Right lobe of liver (tissue), 6 donors: Measurements from ENCODE around the gene POT1. TPM values are rescaled to one million over a fixed set of nuclear protein-coding genes. Genes with fewer than 3 reads are reported as not detected.

Source experiments
- ATAC-seq, 4 donors: fragments of 200-7000 bp; cut with Tn5 transposase; one replicate each; pipeline ENCODE4 v1.9.1; 2020; ENCODE audit warnings: mild to moderate bottlenecking in 4 of 4, moderate library complexity in 4 of 4
- DNase-seq, 3 donors: peaks; one replicate each; pipeline ENCODE4 v3.0.0-alpha.2; 2020
- H3K27ac ChIP-seq, 3 donors: fragments of 200-600 bp; one replicate each; pipeline ENCODE4 v1.8.0; 2022
- H3K27me3 ChIP-seq, 2 donors: fragments of 200-600 bp; one replicate each; pipeline ENCODE4 v1.8.0; 2022
- H3K36me3 ChIP-seq, 4 donors: fragments of 200-600 bp; sonication (generic) in 1 of 4; one replicate each; pipeline versions ENCODE4 v1.5.1 to v1.8.0; 2017 to 2022; ENCODE audit warnings: control low read depth in 1 of 4
- H3K4me1 ChIP-seq, 4 donors: fragments of 200-600 bp; sonication (generic) in 1 of 4; one replicate each; pipeline versions ENCODE4 v1.5.1 to v1.8.0; 2017 to 2022; ENCODE audit warnings: control low read depth in 1 of 4
- H3K4me3 ChIP-seq, 3 donors: fragments of 200-600 bp; one replicate each; pipeline ENCODE4 v1.8.0; 2022
- H3K9me3 ChIP-seq, 4 donors: fragments of 200-600 bp; sonication (generic) in 1 of 4; one replicate each; pipeline versions ENCODE4 v1.5.1 to v1.8.0; 2017 to 2022; ENCODE audit warnings: control low read depth in 1 of 4
- POLR2A ChIP-seq: fragments of 450-650 bp; IDR thresholded peaks from one replicate; pipeline ENCODE4 v1.6.1; 2017; ENCODE audit warnings: antibody characterized with exemption, mild to moderate bottlenecking
- WGBS: methylation state at CpG from one replicate; pipeline ENCODE4 v1.1.6; 2018; ENCODE audit warnings: low coverage, low lambda C conversion rate; ENCODE audit not compliant: insufficient coverage; ENCODE audit errors: missing lambda C conversion rate; 5-methylcytosine and 5-hydroxymethylcytosine counted together
- intact Hi-C, 2 donors: fragments of 100-400 bp; cut with DNase I; formaldehyde crosslinking; loops; one replicate each; pipeline versions ENCODE4 v1.11.2 to v1.14.1; 2022
- total RNA-seq, 6 experiments: library from RNA; depleted of rRNA in 2 of 6; stranded (reverse); fragments of >200 nt in 2 of 6; fragmentation: NEBNext Ultra II Directional in 3 of 6; extraction: Animal tissue kit (Norgen Biotek cat#: 25700) in 3 of 6; gene quantifications; one replicate each; pipeline versions ENCODE4 v1.1.0 to v1.2.4, GENCODE V29; 2016 to 2023
- TF ChIP-seq, protein P1 (sequence below), 4 donors: fragments of 200-600 bp in 3 of 4; fragments of 450-650 bp in 1 of 4; IDR thresholded peaks; one replicate each; pipeline versions ENCODE4 v1.5.1 to v1.8.0; 2016 to 2022; ENCODE audit warnings: antibody characterized with exemption in 4 of 4, mild to moderate bottlenecking in 2 of 4
- donor health status: DM: no; HTN: yes; CAD: no.
- donor health status: DM: no; HTN: no; CAD: no.
- donor health status: DM: no; HTN: no; CAD: no.
- donor health status: DM: no; HTN: yes; CAD: no.
- donor health status: DM: no; HTN: yes; CAD: no.

POT1 gene
- total RNA-seq, 6 experiments from 2014 or later, result 7.8 to 12.4 (median 10.0) TPM

DNA sequence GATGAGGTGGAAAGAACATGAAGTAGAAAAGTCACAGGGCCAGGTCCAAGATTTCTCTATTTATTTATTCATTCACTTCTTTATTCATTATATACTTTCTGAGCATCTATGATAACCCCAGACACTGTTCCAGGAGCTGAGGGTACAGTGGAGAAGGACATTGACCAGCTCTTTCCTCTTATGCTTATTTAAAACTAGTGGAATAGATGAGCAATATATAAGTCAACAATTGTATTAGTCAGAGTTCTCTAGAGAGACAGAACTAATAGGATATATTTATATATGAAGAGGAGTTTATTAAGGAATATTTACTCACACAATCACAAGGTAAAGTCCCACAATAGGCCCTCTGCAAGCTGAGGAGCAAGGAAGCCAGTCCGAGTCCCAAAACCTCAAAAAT lies 149.0 kb downstream of the POT1 start:
- DNase-seq, result no peak
- no peaks in the 10 kb centered on the region for H3K27me3 ChIP-seq
- intact Hi-C loops, result no loop called here
- no peaks in the 10 kb centered on the region for H3K4me1 ChIP-seq
- TF ChIP-seq, protein P1, sequence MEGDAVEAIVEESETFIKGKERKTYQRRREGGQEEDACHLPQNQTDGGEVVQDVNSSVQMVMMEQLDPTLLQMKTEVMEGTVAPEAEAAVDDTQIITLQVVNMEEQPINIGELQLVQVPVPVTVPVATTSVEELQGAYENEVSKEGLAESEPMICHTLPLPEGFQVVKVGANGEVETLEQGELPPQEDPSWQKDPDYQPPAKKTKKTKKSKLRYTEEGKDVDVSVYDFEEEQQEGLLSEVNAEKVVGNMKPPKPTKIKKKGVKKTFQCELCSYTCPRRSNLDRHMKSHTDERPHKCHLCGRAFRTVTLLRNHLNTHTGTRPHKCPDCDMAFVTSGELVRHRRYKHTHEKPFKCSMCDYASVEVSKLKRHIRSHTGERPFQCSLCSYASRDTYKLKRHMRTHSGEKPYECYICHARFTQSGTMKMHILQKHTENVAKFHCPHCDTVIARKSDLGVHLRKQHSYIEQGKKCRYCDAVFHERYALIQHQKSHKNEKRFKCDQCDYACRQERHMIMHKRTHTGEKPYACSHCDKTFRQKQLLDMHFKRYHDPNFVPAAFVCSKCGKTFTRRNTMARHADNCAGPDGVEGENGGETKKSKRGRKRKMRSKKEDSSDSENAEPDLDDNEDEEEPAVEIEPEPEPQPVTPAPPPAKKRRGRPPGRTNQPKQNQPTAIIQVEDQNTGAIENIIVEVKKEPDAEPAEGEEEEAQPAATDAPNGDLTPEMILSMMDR (IDR thresholded peaks at IDR 0.05), result no peak
- TF ChIP-seq POLR2A, result no peak
- H3K27ac ChIP-seq, result no peak overlapping the region
- 85% methylated on average over 1 of the region's 1 CpG for WGBS
- H3K9me3 ChIP-seq, result no peaks in the 10 kb centered on the region
- no peaks in the 10 kb centered on the region for H3K36me3 ChIP-seq
- H3K4me3 ChIP-seq, result no peak overlapping the region
- ATAC-seq, result no peak

DNA sequence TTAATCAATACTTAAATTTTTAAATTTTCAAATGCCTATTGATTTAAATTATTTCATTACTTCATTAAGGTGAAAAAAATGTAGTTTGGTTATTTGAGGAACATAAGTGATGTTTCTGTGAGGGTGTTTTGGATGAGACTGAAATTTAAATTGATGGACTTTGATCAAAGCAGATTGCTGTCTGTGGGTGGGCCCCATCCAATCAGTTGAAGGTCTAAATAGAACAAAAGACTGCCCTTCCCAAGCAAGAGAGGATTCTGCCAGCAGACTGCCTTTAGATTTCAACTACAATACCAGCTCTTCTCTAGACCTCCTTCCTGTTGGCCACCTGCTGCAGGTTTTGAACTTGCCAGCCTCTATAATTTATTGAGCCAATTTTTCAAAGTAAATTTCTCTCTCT lies 149.6 kb downstream of the POT1 start:
- Histone ChIP-seq H3K9me3 (no peaks in the 10 kb centered on the region), H3K27me3 (no peaks in the 10 kb centered on the region), H3K27ac (no peak overlapping the region), H3K4me1 (no peaks in the 10 kb centered on the region), H3K36me3 (no peaks in the 10 kb centered on the region), H3K4me3 (no peak overlapping the region)
- no peak for DNase-seq
- TF ChIP-seq, protein P1 (IDR thresholded peaks at IDR 0.05), result no peak
- TF ChIP-seq POLR2A, result no peak
- intact Hi-C loops, result no loop called here
- ATAC-seq, result no peak

DNA sequence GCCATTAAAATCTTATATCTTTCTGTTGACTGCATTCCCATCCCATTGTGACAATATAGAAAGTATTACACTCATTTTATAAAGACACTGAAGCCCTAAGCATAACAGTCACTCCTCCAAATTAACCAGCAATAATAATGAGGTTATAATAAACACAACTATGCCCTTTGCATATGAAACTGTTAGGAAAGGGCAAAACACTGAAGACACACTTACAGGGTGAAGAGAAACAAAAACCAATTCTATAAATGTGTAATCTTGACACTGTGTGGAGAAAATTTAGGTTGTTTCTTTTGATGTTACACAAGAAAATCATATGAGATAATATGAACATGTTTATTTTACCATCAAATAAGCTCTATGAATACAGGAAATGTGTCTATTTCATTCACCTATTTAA lies 150.0 kb downstream of the POT1 start:
- no peak for DNase-seq
- no peak overlapping the region for H3K27ac ChIP-seq
- TF ChIP-seq POLR2A, result no peak
- TF ChIP-seq, protein P1 (IDR thresholded peaks at IDR 0.05), result no peak
- intact Hi-C loops, result no loop called here
- no peaks in the 10 kb centered on the region for H3K27me3 ChIP-seq
- no peaks in the 10 kb centered on the region for H3K4me1 ChIP-seq
- H3K9me3 ChIP-seq, result no peaks in the 10 kb centered on the region
- ATAC-seq, result no peak
- H3K4me3 ChIP-seq, result no peak overlapping the region
- H3K36me3 ChIP-seq, result no peaks in the 10 kb centered on the region

DNA sequence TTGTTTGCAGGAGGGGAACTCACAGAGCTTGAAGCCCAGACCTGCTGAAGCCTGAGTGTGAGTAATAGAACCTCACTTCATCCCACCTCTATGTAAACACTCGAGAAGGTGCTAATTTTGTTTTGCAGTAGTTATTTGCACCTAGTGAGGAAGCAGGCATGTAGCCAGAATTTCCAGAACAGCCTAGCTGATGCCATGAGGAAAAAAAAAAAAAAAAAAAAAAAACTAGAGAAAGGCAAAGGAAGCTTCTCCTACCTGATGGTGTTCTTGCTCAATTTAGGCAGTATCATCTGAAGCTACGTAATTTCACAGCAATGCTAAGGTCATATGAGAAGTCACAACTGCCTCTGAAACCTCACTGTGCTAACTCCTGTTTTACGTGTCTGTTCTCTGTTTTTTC lies 150.4 kb downstream of the POT1 start:
- no peaks in the 10 kb centered on the region for H3K9me3 ChIP-seq
- no peaks in the 10 kb centered on the region for H3K36me3 ChIP-seq
- H3K4me3 ChIP-seq, result no peak overlapping the region
- WGBS, result 36% methylated on average over 3 of the region's 3 CpGs
- no peaks in the 10 kb centered on the region for H3K27me3 ChIP-seq
- no peak for ATAC-seq
- TF ChIP-seq POLR2A, result no peak
- TF ChIP-seq, protein P1 (IDR thresholded peaks at IDR 0.05), result no peak
- intact Hi-C loops, result no loop called here
- H3K4me1 ChIP-seq, result no peaks in the 10 kb centered on the region
- no peak for DNase-seq
- no peak overlapping the region for H3K27ac ChIP-seq

DNA sequence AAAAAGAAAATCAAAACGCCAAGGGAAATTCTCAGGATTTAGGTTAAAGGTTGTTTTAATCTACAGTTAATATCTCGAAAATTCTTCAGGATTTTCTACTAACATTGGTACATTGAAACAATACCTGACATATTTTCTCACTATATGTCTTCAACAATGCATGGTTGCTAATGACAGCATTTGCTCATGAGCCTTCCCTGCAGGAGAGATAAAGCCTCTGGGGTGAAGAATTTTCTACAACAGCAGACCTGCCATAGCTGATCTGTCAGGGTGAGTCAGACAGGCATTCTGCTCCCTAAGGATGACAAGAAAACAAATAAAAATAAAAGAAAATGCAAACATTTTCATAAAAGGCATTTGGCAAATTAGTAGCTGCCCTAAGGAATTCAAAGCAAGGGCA lies 152.4 kb downstream of the POT1 start:
- ATAC-seq (no peak), DNase-seq (no peak)
- no peaks in the 10 kb centered on the region for H3K9me3 ChIP-seq
- no peak overlapping the region for H3K4me3 ChIP-seq
- peaks cover 0 to 8% (median 0%) of the 10 kb centered on the region in 4 donors for H3K4me1 ChIP-seq
- 78% methylated on average over 2 of the region's 2 CpGs for WGBS
- no peak overlapping the region for H3K27ac ChIP-seq
- H3K27me3 ChIP-seq, result no peaks in the 10 kb centered on the region
- intact Hi-C loops, result no loop called here
- TF ChIP-seq, protein P1 (IDR thresholded peaks at IDR 0.05), result no peak
- no peak for TF ChIP-seq POLR2A
- H3K36me3 ChIP-seq, result no peaks in the 10 kb centered on the region
